Measurements from ENCODE around the gene DMD.

Gene DMD

DNA sequence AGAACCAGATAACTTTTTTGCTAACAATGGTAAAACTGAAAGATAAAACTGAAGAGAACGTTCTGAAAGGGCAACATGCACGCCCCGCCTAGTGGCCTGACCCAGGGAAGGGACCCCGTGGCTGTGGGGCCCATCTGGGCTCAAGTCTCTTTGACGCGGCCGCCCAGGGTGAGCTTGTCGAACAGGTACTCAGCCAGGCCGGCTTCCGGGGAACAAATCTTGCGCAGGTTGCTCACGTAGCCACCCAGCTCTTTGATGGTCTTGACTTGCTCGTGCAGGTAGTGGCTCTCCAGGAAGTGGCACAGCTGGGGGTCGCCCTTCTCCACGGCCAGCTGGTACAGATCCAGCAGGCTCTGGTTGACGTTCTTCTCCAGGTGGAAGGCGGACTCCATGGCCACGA lies 2140.1 kb downstream of the DMD start:
- no peaks in the 10 kb centered on the region for H3K36me3 ChIP-seq (ENCODE audit: insufficient read depth, low read length)
- no peak for DNase-seq (ENCODE audit: low read depth, low spot score)
- TF ChIP-seq POLR2AphosphoS5 (IDR thresholded peaks at IDR 0.05; ENCODE audit: borderline replicate concordance, low read depth, low read length) (no peak), EZH2 (IDR thresholded peaks at IDR 0.05) (no peak), FOXP2 (optimal IDR thresholded peaks at IDR 0.05; ENCODE audit: control extremely low read depth, extremely low read length, insufficient read depth) (no peak)

GRCh38 chrX:31070057-31070468 lies 2141.3 kb downstream of the DMD start:
- H3K27ac ChIP-seq, result no peak overlapping the region
- no peaks in the 10 kb centered on the region for H3K9me3 ChIP-seq (ENCODE audit: low read depth, low read length)
- no peak overlapping the region for H3K4me3 ChIP-seq
- H3K36me3 ChIP-seq (ENCODE audit: insufficient read depth, low read length), result no peaks in the 10 kb centered on the region
- no peak for DNase-seq (ENCODE audit: low read depth, low spot score)
- no peak for TF ChIP-seq EZH2 (IDR thresholded peaks at IDR 0.05)
- TF ChIP-seq POLR2AphosphoS5 (IDR thresholded peaks at IDR 0.05; ENCODE audit: borderline replicate concordance, low read depth, low read length), result no peak
- no peak for TF ChIP-seq FOXP2 (optimal IDR thresholded peaks at IDR 0.05; ENCODE audit: control extremely low read depth, extremely low read length, insufficient read depth)
- no peak overlapping the region for H3K9ac ChIP-seq (ENCODE audit: insufficient read length)

More for the DNA sequence above, 2140.1 kb downstream of the DMD start:
- no peaks in the 10 kb centered on the region for H3K9me3 ChIP-seq (ENCODE audit: low read depth, low read length)
- H3K4me3 ChIP-seq, result no peak overlapping the region
- H3K27ac ChIP-seq, result no peak overlapping the region
- H3K9ac ChIP-seq (ENCODE audit: insufficient read length), result no peak overlapping the region
